PC-3 (cell line): ENCODE data around the gene TBC1D25. TPM values are rescaled to one million over a fixed set of nuclear protein-coding genes. Genes with fewer than 3 reads are reported as not detected.

ENCODE experiments used
- ATAC-seq: fragments of 200-7000 bp; cut with Tn5 transposase; 2 replicates; pipeline ENCODE4 v1.9.1; 2020; ENCODE audit warnings: mild to moderate bottlenecking, moderate library complexity
- BruUV-seq: library from RNA; stranded (reverse); fragments of 400-500 nt; replicated peaks from 2 replicates; lab custom pipeline; 2021; lab: Mats Ljungman, UMichigan
- CTCF ChIA-PET: fragments of 300-600 bp; sonication (Branson Sonifier 250); formaldehyde crosslinking; loops from one replicate; lab custom pipeline; 2022; ENCODE audit warnings: antibody characterized with exemption; lab: Charles Lee
- POLR2A ChIA-PET: fragments of 300-600 bp; sonication (Branson Sonifier 250); formaldehyde crosslinking; loops from one replicate; lab custom pipeline; 2022; ENCODE audit warnings: antibody characterized with exemption; ENCODE audit not compliant: unreplicated experiment; lab: Charles Lee
- DNase-seq: peaks from one replicate; pipeline ENCODE4 v3.0.0-alpha.2; 2015
- H2AFZ ChIP-seq: fragments of 300-600 bp; sonication (generic); 2 replicates; pipeline ENCODE4 v1.6.0; 2016; ENCODE audit warnings: antibody characterized with exemption, low read length
- H3F3A ChIP-seq: fragments of 300-600 bp; sonication (generic); one replicate; pipeline ENCODE4 v1.6.0; 2017; ENCODE audit warnings: antibody characterized with exemption, low read length, control low read depth, mild to moderate bottlenecking; ENCODE audit not compliant: unreplicated experiment
- H3K27ac ChIP-seq: fragments of 300-600 bp; sonication (generic); 2 replicates; pipeline ENCODE4 v1.5.1; 2016; ENCODE audit warnings: mild to moderate bottlenecking, low read length
- H3K27me3 ChIP-seq: fragments of 300-600 bp; sonication (generic); 2 replicates; pipeline ENCODE4 v1.6.1; 2016; ENCODE audit warnings: low read length, mixed read lengths
- H3K36me3 ChIP-seq: fragments of 300-600 bp; sonication (generic); 2 replicates; pipeline ENCODE4 v1.6.1; 2016; ENCODE audit warnings: low read depth, mixed run types, low read length, mixed read lengths
- H3K4me1 ChIP-seq: fragments of 300-600 bp; sonication (generic); 2 replicates; pipeline ENCODE4 v1.5.1; 2016; ENCODE audit warnings: low read length; ENCODE audit not compliant: insufficient read depth
- H3K4me2 ChIP-seq: fragments of 300-600 bp; sonication (generic); 2 replicates; pipeline ENCODE4 v1.6.0; 2016; ENCODE audit warnings: low read length
- H3K4me3 ChIP-seq: fragments of 300-600 bp; sonication (generic); 2 replicates; pipeline ENCODE4 v1.5.1; 2016; ENCODE audit warnings: mild to moderate bottlenecking, low read length, mixed read lengths
- H3K79me2 ChIP-seq: fragments of 300-600 bp; sonication (generic); 2 replicates; pipeline ENCODE4 v1.6.1; 2017; ENCODE audit warnings: low read length, mixed read lengths
- H3K9ac ChIP-seq: fragments of 300-600 bp; sonication (generic); 2 replicates; pipeline ENCODE4 v1.6.0; 2016; ENCODE audit warnings: mild to moderate bottlenecking, low read length
- H3K9me2 ChIP-seq: fragments of 300-600 bp; sonication (generic); replicated peaks from 2 replicates; pipeline ENCODE4 v1.6.1; 2016; ENCODE audit warnings: mixed run types, low read length, mixed read lengths
- H3K9me3 ChIP-seq: fragments of 300-600 bp; sonication (generic); 2 replicates; pipeline ENCODE4 v1.6.1; 2016; ENCODE audit warnings: low read length, mixed read lengths
- H4K20me1 ChIP-seq: fragments of 300-600 bp; sonication (generic); 2 replicates; pipeline ENCODE4 v1.6.1; 2016; ENCODE audit warnings: low read length, mixed read lengths
- CTCF ChIP-seq: fragments of 300-600 bp; sonication (generic); conservative IDR thresholded peaks from 2 replicates; pipeline ENCODE4 v1.5.1; 2017; ENCODE audit warnings: antibody characterized with exemption, low read depth, mild to moderate bottlenecking, low read length
- EZH2 ChIP-seq: fragments of 300-600 bp; sonication (generic); IDR thresholded peaks from one replicate; pipeline ENCODE4 v1.6.1; 2017; ENCODE audit warnings: antibody characterized with exemption, mild to moderate bottlenecking, low read length; ENCODE audit not compliant: unreplicated experiment
- EZH2phosphoT487 ChIP-seq: fragments of 300-600 bp; sonication (generic); IDR thresholded peaks from 2 replicates; pipeline ENCODE4 v1.6.1; 2018; ENCODE audit warnings: mild to moderate bottlenecking, antibody characterized with exemption, low read length, borderline replicate concordance
- intact Hi-C: fragments of 100-400 bp; cut with micrococcal nuclease; formaldehyde crosslinking; loops from 2 replicates; pipeline ENCODE4 v1.9.0; 2023
- total RNA-seq: library from RNA; depleted of rRNA; stranded (reverse); fragments of >200 nt; gene quantifications from 2 replicates; pipeline ENCODE4 v1.2.3, GENCODE V29; 2014; rRNA removed

Gene TBC1D25
- total RNA-seq, 1 experiment from 2014 or later, result 11.3 TPM

DNA sequence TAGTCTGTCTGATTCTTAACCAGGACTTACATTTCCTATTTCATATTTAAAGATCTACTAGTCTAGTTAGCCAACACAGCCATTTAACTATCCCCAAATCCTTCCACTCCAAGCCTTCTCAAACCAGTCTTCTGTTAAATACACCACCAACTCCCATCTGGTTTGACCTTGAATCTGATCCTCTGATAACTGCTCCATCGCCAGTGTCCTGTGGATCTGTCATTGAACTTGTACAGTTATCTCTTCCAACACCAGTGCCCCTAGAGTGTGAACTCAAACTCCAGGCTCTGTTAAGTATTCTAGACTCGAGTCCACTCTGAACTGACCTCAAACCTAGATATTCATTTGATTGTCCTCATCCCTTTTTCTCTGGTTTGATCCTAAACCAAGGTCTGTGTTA is 72.2 kb downstream of the TBC1D25 start:
- no peaks in the 10 kb centered on the region for H4K20me1 ChIP-seq
- H2AFZ ChIP-seq, result no peak overlapping the region
- TF ChIP-seq EZH2phosphoT487 (no peak), CTCF (no peak), EZH2 (no peak)
- no peaks in the 10 kb centered on the region for H3K4me1 ChIP-seq
- POLR2A ChIA-PET, result no interaction called here
- H3K9me3 ChIP-seq, result no peaks in the 10 kb centered on the region
- H3K27ac ChIP-seq, result no peak overlapping the region
- BruUV-seq, result no TSS peak
- H3K4me2 ChIP-seq, result no peak overlapping the region
- no peaks in the 10 kb centered on the region for H3K79me2 ChIP-seq
- ATAC-seq (no peak), DNase-seq (no peak)
- no peak overlapping the region for H3K9ac ChIP-seq
- no peak overlapping the region for H3K4me3 ChIP-seq
- no peaks in the 10 kb centered on the region for H3F3A ChIP-seq
- CTCF ChIA-PET, result no interaction called here
- H3K27me3 ChIP-seq, result no peaks in the 10 kb centered on the region
- intact Hi-C loops, result no loop called here
- H3K36me3 ChIP-seq, result no peaks in the 10 kb centered on the region
- no peaks in the 10 kb centered on the region for H3K9me2 ChIP-seq

Other genes starting within 250 kb of the TBC1D25 start
- not detected in 2 replicates for gene SSX3, start 183.0 kb upstream of the TBC1D25 start, total RNA-seq
- not detected in 2 replicates for gene SSX4, start 156.2 kb upstream of the TBC1D25 start, total RNA-seq
- not detected in 2 replicates for gene SSX4B, start 127.8 kb upstream of the TBC1D25 start, total RNA-seq
- gene SLC38A5, start 69.5 kb upstream of the TBC1D25 start, total RNA-seq, result 1.6 and 2.4 TPM in 2 replicates
- 175 and 189 TPM in 2 replicates for gene FTSJ1, start 63.5 kb upstream of the TBC1D25 start, total RNA-seq
- 38.9 and 48.3 TPM in 2 replicates for gene PORCN, start 30.7 kb upstream of the TBC1D25 start, total RNA-seq
- 307 and 324 TPM in 2 replicates for gene EBP, start 17.9 kb upstream of the TBC1D25 start, total RNA-seq
- 375 and 389 TPM in 2 replicates for gene RBM3, start 34.8 kb downstream of the TBC1D25 start, total RNA-seq
- gene WDR13, start 57.8 kb downstream of the TBC1D25 start, total RNA-seq, result 93.3 and 106 TPM in 2 replicates
- gene WAS, start 144.1 kb downstream of the TBC1D25 start, total RNA-seq, result 0.66 TPM in 1 of 2 replicates, not detected in the other
- 22.3 and 31.7 TPM in 2 replicates for gene SUV39H1, start 157.0 kb downstream of the TBC1D25 start, total RNA-seq
- not detected in 2 replicates for gene GLOD5, start 222.0 kb downstream of the TBC1D25 start, total RNA-seq
- not detected in 2 replicates for gene GATA1, start 246.9 kb downstream of the TBC1D25 start, total RNA-seq